GM19238 (cell line): Measurements from ENCODE around the gene METTL5.
A peak's percentile ranks its signal among the peaks of the same experiment; 100 is the strongest.
"Not testable (repeated sequence)": the region's sequence is repeated elsewhere in the genome, so short reads cannot be mapped to it uniquely, and the experiment has no call there.

Experiments used
- DNase-seq: peaks from one replicate; pipeline ENCODE4 v3.0.0; 2011; ENCODE audit warnings: low spot score; ENCODE audit not compliant: insufficient read length

METTL5 gene

GRCh38 chr2:169834401-169834800 lies 9.7 kb upstream of the METTL5 start:
- DNase-seq, result no peak

- peak; percentile 39 for DNase-seq
Measured at GRCh38 chr2:169828141-169828811, 3.6 kb upstream of the METTL5 start.

- DNase-seq, result peak; percentile 96
Measured at GRCh38 chr2:169827272-169828140, 2.8 kb upstream of the METTL5 start, which contains the start of gene UBR3. Gene UBR3, plus strand, starts transcription at chr2:169827454. Its CDS starts 54 bp downstream, at chr2:169827508.

GRCh38 chr2:169823996-169824372 lies 721 bp downstream of the METTL5 start:
- DNase-seq, result no peak

- DNase-seq, result no peak
Measured at GRCh38 chr2:169822785-169823392, 1.8 kb downstream of the METTL5 start.

- DNase-seq, result no peak
Measured at GRCh38 chr2:169822036-169822435, 2.7 kb downstream of the METTL5 start.

- not testable (repeated sequence) for DNase-seq
Measured at GRCh38 chr2:169820101-169820500, 4.6 kb downstream of the METTL5 start.

- DNase-seq, result no peak
Measured at GRCh38 chr2:169819106-169819505, 5.6 kb downstream of the METTL5 start.

- no peak for DNase-seq
Measured at GRCh38 chr2:169818241-169818640, 6.5 kb downstream of the METTL5 start.

- DNase-seq, result not testable (repeated sequence)
Measured at GRCh38 chr2:169817369-169817768, 7.3 kb downstream of the METTL5 start.

GRCh38 chr2:169816961-169817360 lies 7.7 kb downstream of the METTL5 start:
- not testable (repeated sequence) for DNase-seq

- no peak for DNase-seq
Measured at GRCh38 chr2:169815849-169816248, 8.9 kb downstream of the METTL5 start.

GRCh38 chr2:169808221-169808620 lies 16.5 kb downstream of the METTL5 start:
- no peak for DNase-seq

- DNase-seq, result no peak
Measured at GRCh38 chr2:169806586-169806985, 18.1 kb downstream of the METTL5 start.

- DNase-seq, result no peak
Measured at GRCh38 chr2:169803480-169803879, 21.2 kb downstream of the METTL5 start.

GRCh38 chr2:169798718-169799592 lies 25.8 kb downstream of the METTL5 start, which contains the start of gene SSB:
Gene SSB, plus strand, starts transcription at chr2:169798871. Its CDS starts 2,090 bp downstream, at chr2:169800961.
- DNase-seq, result peak; percentile 91

- DNase-seq, result no peak
Measured at GRCh38 chr2:169798397-169798717, 26.3 kb downstream of the METTL5 start.

- no peak for DNase-seq
Measured at GRCh38 chr2:169797601-169798000, 27.1 kb downstream of the METTL5 start.

GRCh38 chr2:169796441-169796840 lies 28.3 kb downstream of the METTL5 start:
- DNase-seq, result no peak

- DNase-seq, result no peak
Measured at GRCh38 chr2:169795181-169795580, 29.5 kb downstream of the METTL5 start.

GRCh38 chr2:169790581-169790980 lies 34.1 kb downstream of the METTL5 start:
- DNase-seq, result no peak
